Measurements from ENCODE around the gene ITPR1.

- no peak for TF ChIP-seq CTCF (IDR thresholded peaks at IDR 0.05; ENCODE audit: poor library complexity, severe bottlenecking)
- TF ChIP-seq EP300 (conservative IDR thresholded peaks at IDR 0.05; ENCODE audit: poor library complexity, severe bottlenecking) = no peak
- TF ChIP-seq REST (IDR thresholded peaks at IDR 0.05; ENCODE audit: borderline replicate concordance) = no peak
- TF ChIP-seq RAD21 (conservative IDR thresholded peaks at IDR 0.05) = no peak
- no peak for TF ChIP-seq EZH2 (IDR thresholded peaks at IDR 0.05; ENCODE audit: borderline replicate concordance, insufficient read depth, low read length, poor library complexity, severe bottlenecking)
- TF ChIP-seq POLR2AphosphoS5 (IDR thresholded peaks at IDR 0.05) = no peak
- TF ChIP-seq TAF1 (IDR thresholded peaks at IDR 0.05; ENCODE audit: low read depth) = no peak
- no peak for TF ChIP-seq SMC3 (conservative IDR thresholded peaks at IDR 0.05; ENCODE audit: poor library complexity)
- TF ChIP-seq MXI1 (conservative IDR thresholded peaks at IDR 0.05; ENCODE audit: poor library complexity, severe bottlenecking) = no peak
Observed at GRCh38 chr3:4836516-4836915, 343.4 kb downstream of the ITPR1 start.

Data from neural cell (in vitro differentiated cells).